T-helper 2 cell treated with Interferon-gamma antibody and Interleukin-4, amounts not matched to agents 100 ng/mL and 5 ng/mL, for 36 hours (primary cell): Measurements from ENCODE around the gene LINC00305. TPM values are rescaled to one million over a fixed set of nuclear protein-coding genes. Genes with fewer than 3 reads are reported as not detected.

Experiments
- intact Hi-C: fragments of 100-400 bp; cut with micrococcal nuclease; formaldehyde crosslinking; loops from one replicate; pipeline ENCODE4 v1.15.1; 2023
- total RNA-seq: library from RNA; stranded (reverse); gene quantifications from 2 replicates; pipeline ENCODE4 v1.2.3, GENCODE V29; 2022

Gene LINC00305
- total RNA-seq, 1 donor from 2014 or later = not detected

DNA sequence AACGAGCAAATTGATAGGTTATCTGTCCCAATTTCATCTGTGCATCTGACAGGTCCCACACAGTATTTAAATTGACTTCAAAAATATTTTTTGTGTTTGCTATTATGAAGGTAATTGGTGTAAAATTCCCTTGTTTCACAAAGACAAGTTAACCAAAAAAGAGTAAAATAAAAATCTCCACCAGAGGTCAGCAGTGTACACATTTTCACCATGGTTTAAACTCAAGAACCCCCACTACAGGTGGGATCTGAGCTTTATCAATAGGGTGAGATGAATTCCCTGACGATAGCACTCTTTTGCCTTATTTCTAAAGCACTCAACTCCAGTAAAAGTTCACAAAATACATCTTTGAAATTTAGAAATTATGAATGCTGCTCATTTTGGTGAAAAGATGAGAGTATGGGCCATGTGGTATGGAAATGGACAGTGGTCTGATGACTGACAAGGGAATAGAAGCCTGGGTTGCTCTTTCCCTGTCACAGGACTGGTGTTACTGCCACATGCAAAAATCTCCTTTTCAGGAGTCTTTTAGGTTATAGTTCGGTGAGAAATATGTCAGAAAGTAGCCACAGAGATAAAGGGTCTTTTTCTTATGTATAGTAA is 111.0 kb downstream of the LINC00305 start:
- intact Hi-C loops = loop anchor here (10.0 kb wide), 1 partner anchor 377 kb away; no protein-coding TSS in a partner anchor

DNA sequence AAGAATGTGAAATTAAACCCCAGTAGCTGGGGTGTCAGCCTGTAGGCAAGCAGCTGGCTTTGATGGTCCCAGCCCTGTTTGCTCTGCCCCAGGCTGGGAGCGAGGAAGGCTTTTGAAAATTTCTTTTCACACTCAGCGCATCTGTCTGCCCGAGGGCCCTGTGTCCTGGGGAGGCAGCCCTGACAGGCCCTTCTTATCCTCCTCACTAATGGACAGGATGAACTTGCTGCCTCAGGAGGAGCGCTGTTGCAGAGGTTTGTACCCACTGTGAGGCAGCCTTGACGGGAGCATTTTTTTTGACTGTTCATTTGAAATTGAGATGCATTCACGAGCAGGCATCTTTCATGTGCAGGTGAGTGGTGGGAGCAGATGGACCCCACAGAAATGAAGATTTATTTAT is 116.6 kb downstream of the LINC00305 start:
- intact Hi-C loops = loop anchor here (10.0 kb wide), 1 partner anchor 382 kb away; no protein-coding TSS in a partner anchor

DNA sequence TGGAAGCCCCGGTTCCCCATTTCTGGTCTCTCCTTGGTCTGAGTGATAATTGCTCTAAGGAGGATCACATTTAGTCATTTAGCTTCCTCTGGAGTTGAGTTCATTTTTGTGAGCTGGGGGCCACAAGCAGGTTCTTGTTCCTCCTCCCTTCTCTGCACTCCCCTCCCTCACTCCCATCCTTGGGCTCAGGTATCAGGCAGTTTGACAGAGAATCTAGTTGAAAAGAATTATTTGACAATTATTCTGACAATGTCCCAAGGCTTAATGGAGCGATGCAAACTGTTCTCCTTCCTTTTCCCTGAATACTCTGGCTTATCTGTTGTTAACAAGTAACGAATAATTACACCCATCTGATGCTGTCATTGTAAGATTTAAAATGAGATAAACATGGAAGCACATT is 117.5 kb downstream of the LINC00305 start:
- intact Hi-C loops = loop anchor here (10.0 kb wide), 1 partner anchor 383 kb away; no protein-coding TSS in a partner anchor

Other genes with a start within 250 kb of the LINC00305 start
- gene SERPINB10, start 241.1 kb downstream of the LINC00305 start, total RNA-seq = not detected in 2 replicates
- 1.2 and 3.3 TPM in 2 replicates for gene HMSD, start 199.8 kb downstream of the LINC00305 start, total RNA-seq
- gene SERPINB8, start 179.0 kb downstream of the LINC00305 start, total RNA-seq = 6.4 and 8.1 TPM in 2 replicates